Myocyte (in vitro differentiated cells): ENCODE measurements around the gene ECI2. TPM values are rescaled to one million over a fixed set of nuclear protein-coding genes. Genes with fewer than 3 reads are reported as not detected.
A peak's percentile ranks its signal among the peaks of the same experiment; 100 is the strongest.

Experiments used
- DNase-seq: peaks from one replicate; pipeline ENCODE4 v3.0.0-alpha.2; 2012; ENCODE audit warnings: low read depth
- total RNA-seq: library from RNA; depleted of rRNA; stranded (reverse); fragments of >200 nt; gene quantifications from 2 replicates; pipeline ENCODE4 v1.2.3, GENCODE V29; 2014

Gene ECI2
- total RNA-seq, 1 donor from 2014 or later: 58.4 TPM

GRCh38 chr6:4145083-4145482 lies 9.7 kb upstream of the ECI2 start:
- DNase-seq: no peak

DNA sequence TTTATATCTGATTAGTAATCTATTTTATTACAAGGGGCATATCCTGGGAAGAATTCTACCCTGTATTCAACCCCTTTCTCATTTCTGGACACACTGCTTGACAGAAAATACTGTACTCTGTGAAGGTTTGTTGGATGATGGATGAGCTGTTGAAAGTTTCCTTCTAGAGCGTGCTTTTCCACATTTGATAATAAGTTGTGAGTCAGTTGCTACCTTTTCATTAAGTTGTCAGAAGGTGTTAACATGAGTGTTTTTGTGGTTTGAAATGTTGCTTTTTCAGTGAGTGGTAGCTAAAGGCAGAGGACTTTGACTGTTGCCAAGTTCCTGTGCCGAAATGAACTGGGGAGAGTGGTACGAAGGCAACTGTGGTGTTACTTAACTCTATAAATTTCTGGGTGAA lies 3.9 kb upstream of the ECI2 start:
- no peak for DNase-seq

GRCh38 chr6:4138186-4138585 lies 2.8 kb upstream of the ECI2 start:
- DNase-seq: no peak

DNA sequence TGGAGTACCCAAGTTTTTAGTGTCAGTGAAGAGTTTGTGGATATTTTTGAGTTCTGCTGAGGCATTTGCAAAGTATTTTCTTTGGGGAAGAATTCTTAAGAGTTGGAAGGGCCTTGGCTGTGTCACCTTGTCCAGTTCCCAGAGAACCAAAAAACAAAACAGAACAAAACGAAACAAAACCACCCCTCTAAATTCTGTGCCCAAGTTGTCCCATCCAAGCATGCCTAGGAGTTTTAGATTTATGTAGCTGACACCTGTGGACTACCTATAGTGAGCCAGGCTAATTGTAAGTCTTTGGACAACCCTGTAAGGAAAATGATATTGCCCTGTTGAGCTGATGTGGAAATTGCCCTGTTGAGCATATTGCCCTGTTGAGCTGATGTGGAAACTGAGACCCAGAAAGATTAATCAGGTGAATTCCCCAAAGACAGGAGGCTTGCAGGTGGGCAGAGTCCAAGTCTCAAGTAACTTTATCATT lies 1.0 kb upstream of the ECI2 start:
- DNase-seq: no peak

- peak; percentile 94 for DNase-seq
Observed at GRCh38 chr6:4135665-4136353, 434 bp upstream of the ECI2 start.

GRCh38 chr6:4133941-4134838 lies 1.2 kb downstream of the ECI2 start:
- peak; percentile 23 for DNase-seq

GRCh38 chr6:4130357-4130987 lies 4.9 kb downstream of the ECI2 start:
- no peak for DNase-seq

DNA sequence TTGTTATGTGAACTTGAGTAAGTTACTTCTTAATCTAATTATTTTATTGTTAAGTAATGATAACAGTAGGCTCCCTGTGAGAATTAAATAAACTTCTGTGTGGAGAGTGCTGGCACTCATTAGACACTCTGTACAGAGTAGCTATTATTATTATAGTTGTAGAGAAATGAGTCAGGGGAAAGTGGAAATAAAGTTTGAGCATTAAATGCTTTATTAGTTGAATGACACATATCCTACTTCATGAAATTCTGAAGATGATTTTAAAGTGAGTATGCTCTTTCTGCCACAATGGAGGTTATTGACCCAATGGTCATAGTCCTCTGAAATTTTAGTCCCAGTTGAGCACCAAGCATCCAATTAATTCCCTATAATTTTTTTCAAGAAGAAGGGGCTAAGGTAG lies 5.9 kb downstream of the ECI2 start:
- no peak for DNase-seq

- no peak for DNase-seq
Observed at GRCh38 chr6:4128748-4129147, 6.6 kb downstream of the ECI2 start.

GRCh38 chr6:4128072-4128471 lies 7.3 kb downstream of the ECI2 start:
- DNase-seq: no peak

DNA sequence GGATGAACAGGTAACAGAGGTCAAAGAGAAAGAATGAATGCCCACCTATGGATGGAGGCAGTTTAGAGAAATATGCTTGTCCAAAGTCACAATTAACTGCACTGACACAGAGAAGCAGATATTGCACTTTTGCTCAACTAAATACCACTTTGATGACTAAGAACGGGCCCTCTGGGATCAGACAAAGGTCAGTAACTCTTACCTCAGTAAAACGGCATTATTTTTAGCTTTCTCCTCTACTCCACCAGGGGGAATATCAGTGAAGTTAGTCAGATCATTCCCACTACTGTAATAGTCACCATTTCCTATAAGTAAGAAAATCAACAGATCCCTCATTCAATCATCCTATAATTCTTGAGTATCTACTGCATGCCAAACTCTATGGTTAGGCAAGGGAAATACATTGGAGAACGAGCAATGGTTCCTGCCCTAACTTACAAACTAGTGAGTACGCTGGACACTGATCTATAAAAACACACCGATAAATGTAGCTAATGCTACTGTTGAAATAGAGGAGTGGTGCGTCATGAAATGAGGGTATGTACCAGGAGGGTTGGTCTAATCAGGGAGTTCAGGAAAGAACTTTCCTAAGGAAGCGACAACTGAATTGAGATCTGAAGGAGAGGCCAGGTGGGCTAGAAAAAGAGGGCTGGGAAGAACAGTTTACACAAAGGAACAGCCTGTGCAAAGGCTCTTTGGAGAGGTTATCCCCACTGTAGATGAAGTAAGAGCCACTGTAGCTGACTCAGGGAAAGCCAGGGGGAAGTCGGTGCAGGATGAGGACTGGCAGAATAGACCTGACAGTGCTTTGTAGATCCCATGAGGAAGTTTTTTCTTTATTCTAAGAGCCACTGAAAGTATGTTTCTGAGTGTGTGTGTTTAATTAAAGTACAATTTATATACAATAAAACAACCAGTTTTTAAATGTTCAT lies 9.2 kb downstream of the ECI2 start:
- peak; percentile 24 for DNase-seq

DNA sequence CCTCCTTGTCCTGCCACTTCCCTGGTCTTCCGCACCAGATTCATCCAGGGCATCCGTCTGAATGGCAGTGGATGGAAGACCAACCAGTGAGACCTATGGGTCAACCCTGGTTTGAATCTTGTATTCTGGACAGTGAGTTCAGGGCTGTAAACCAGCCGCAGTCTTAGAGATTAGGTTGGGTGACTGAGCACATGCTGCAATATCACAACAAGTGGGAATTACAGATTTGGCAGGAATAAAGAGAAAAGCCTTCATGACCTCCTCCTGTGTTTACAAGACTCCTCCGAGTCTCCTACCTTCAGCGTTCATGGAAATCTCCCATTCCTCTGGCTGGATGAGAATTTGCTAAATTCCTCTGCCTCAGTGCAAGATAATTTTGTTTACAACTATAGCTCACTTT lies 9.9 kb downstream of the ECI2 start:
- DNase-seq: no peak

DNA sequence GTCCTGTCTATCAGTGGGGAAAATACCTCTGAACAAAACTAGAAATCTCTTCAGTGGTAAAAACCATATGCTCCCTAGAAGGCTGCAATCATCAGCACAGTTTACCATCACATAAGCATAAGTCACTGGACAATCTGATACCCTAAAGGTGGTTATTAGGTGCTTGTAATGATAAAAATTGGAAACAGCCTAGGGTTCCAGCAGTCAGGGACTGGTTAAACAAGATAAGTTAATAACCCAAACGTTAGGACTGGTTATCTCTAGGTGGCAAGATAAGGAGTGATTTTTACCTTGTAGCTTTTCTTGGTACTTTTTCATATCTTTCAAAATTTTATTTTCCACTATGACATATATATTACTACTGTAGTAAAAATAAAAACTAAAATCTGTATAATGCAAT lies 11.0 kb downstream of the ECI2 start:
- DNase-seq: no peak

DNA sequence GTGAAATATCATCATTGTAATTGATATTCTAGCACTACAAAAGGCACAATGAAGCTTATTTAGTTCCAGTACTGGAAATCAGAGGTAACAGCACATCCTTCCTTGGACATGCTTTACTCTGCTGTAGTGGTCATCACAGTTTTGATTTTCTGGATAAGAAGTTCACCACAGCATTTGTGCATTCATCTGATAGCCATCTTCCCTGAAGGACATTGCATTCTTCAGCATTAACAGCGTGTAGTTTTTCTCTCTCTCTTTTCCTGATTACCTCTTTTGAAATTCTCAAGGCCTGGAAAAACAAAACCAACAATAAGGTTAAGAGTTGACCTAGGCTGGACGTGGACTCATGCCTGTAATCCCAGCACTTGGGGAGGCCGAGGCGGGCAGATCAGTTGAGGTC lies 19.6 kb downstream of the ECI2 start:
- DNase-seq: no peak

- no peak for DNase-seq
Observed at GRCh38 chr6:4114123-4114522, 21.3 kb downstream of the ECI2 start.

DNA sequence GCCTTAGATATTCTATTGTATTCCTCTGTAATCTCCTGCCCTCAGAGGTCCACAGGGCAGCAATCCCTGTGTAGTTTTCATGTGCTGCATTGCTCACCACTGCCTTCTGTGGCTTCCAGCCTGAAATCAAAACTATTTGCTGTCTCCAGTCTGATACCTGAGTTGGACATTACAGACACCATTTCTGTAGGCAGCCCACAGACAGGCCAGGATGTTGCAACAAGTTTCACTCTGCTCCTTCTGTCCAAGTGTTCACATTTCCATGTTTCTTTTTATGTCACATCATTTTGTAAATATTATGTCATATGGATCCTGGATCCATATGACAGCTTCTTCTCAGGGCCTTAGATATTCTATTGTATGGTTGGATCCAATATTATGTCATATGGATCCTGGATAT lies 21.7 kb downstream of the ECI2 start:
- no peak for DNase-seq

DNA sequence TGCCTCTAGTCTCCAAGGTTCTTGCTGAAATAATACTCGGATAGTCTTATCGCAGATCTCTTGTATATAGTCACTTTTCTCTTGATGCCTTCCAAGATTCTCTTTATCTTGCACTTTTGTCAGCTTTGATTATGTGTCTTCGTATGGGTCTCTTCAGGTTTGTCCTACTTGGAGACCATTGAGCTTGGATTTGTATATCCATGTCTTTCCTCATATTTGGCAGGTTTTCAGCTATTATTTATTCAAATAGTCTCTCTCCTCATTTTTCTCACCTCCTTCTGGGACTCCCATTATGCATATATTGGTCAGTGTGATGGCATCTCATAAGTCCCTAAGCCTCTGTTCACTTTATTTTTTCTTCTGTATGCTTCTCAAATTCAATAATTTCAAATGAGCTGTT lies 23.0 kb downstream of the ECI2 start:
- no peak for DNase-seq

- peak; percentile 60 for DNase-seq
Observed at GRCh38 chr6:4109363-4109815, 26.0 kb downstream of the ECI2 start.

GRCh38 chr6:4108561-4109093 lies 26.7 kb downstream of the ECI2 start:
- DNase-seq: no peak

- no peak for DNase-seq
Observed at GRCh38 chr6:4107873-4108272, 27.5 kb downstream of the ECI2 start.
